Activated CD8-positive, alpha-beta T cell treated with anti-CD3 and anti-CD28 coated beads for 36 hours (primary cell): Measurements from ENCODE around the gene C2orf76. TPM values are rescaled to one million over a fixed set of nuclear protein-coding genes. Genes with fewer than 3 reads are reported as not detected.
A peak's percentile ranks its signal among the peaks of the same experiment; 100 is the strongest.

ENCODE experiments used
- ATAC-seq: fragments of 200-7000 bp; cut with Tn5 transposase; one replicate; pipeline ENCODE4 v1.10.0; 2021; ENCODE audit warnings: mild to moderate bottlenecking, moderate library complexity
- CTCF ChIA-PET: fragments of 350-600 bp; sonication (Branson Sonifier 250); formaldehyde crosslinking; loops from one replicate; lab custom pipeline; 2021; ENCODE audit warnings: antibody characterized with exemption; lab: Charles Lee
- POLR2A ChIA-PET: fragments of 350-600 bp; sonication (Branson Sonifier 250); formaldehyde crosslinking; loops from one replicate; lab custom pipeline; 2021; ENCODE audit warnings: antibody characterized with exemption; lab: Charles Lee
- DNase-seq: peaks from one replicate; pipeline ENCODE4 v3.0.0-alpha.2; 2020
- H3K27ac Mint-ChIP-seq: one replicate; pipeline ENCODE4 v1.8.0; 2021; ENCODE audit warnings: mild to moderate bottlenecking, mixed read lengths
- H3K27me3 Mint-ChIP-seq: one replicate; pipeline ENCODE4 v1.8.0; 2021; ENCODE audit warnings: mixed read lengths
- H3K36me3 Mint-ChIP-seq: one replicate; pipeline ENCODE4 v1.8.0; 2021; ENCODE audit warnings: low read depth, mixed read lengths
- H3K4me1 Mint-ChIP-seq: one replicate; pipeline ENCODE4 v1.8.0; 2021; ENCODE audit warnings: low read depth, mixed read lengths
- H3K4me3 Mint-ChIP-seq: one replicate; pipeline ENCODE4 v1.8.0; 2021; ENCODE audit warnings: mild to moderate bottlenecking, moderate library complexity, mixed read lengths
- H3K9me3 Mint-ChIP-seq: one replicate; pipeline ENCODE4 v1.8.0; 2021; ENCODE audit warnings: mixed read lengths
- intact Hi-C: fragments of 100-400 bp; cut with micrococcal nuclease; formaldehyde crosslinking; loops from one replicate; pipeline ENCODE4 v1.10.0; 2022
- total RNA-seq, 2 experiments: library from RNA; stranded (reverse); gene quantifications; one replicate each; pipeline ENCODE4 v1.2.3, GENCODE V29; 2021
- TF ChIP-seq, protein P1 (sequence below): fragments of 200-600 bp; IDR thresholded peaks from one replicate; pipeline ENCODE4 v1.8.0; 2022; ENCODE audit warnings: antibody characterized with exemption, mild to moderate bottlenecking

The C2orf76 gene
- total RNA-seq, 2 experiments from 2014 or later, result 9.6 to 11.5 TPM

DNA sequence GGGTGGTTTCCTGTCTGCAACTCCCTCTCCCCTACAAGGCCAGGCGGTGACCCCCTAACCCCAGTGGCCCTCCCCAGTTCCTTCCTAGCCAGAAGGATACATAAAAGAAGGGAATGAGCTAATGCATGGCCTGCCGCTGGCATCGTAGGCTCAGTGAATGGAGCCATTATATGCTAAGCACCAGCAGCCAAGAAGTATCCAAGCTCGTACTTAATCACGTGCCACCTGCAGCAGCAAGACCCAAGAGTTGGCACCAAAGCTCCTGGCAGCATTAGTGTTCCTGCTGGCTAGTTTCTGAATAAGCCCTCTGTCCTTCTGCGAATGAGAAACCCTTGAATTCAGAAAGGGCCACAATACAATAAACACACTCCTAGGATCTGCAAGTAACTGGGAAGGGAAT is 4.5 kb upstream of the C2orf76 start:
- intact Hi-C loops, result no loop called here

DNA sequence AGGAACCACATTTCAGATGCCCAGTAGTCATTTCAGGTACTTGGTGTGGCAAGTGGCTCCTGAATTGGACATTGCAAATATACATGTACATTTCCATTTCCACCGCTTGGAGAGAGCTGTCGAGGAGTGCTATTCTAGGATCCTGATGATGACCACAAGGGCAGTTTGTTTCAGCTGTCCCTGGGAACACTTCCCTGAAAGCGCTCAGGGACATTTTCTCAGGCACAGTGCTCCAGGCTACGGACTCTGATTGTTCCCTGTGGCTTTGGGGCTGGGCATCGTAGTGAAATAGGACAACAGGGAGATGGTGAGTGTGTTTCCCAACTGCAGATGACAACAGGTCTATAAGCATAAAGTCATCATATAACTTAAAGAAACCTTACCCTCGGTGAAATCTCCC is 3.2 kb upstream of the C2orf76 start:
- Mint-ChIP-seq H3K27ac (no peak overlapping the region), H3K36me3 (peaks cover 72% of the 10 kb centered on the region), H3K4me1 (peaks cover 27% of the 10 kb centered on the region), H3K9me3 (peaks cover 7% of the 10 kb centered on the region), H3K4me3 (no peak overlapping the region), H3K27me3 (no peaks in the 10 kb centered on the region)
- no peak for DNase-seq
- TF ChIP-seq, protein P1, sequence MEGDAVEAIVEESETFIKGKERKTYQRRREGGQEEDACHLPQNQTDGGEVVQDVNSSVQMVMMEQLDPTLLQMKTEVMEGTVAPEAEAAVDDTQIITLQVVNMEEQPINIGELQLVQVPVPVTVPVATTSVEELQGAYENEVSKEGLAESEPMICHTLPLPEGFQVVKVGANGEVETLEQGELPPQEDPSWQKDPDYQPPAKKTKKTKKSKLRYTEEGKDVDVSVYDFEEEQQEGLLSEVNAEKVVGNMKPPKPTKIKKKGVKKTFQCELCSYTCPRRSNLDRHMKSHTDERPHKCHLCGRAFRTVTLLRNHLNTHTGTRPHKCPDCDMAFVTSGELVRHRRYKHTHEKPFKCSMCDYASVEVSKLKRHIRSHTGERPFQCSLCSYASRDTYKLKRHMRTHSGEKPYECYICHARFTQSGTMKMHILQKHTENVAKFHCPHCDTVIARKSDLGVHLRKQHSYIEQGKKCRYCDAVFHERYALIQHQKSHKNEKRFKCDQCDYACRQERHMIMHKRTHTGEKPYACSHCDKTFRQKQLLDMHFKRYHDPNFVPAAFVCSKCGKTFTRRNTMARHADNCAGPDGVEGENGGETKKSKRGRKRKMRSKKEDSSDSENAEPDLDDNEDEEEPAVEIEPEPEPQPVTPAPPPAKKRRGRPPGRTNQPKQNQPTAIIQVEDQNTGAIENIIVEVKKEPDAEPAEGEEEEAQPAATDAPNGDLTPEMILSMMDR, result no peak
- intact Hi-C loops, result no loop called here
- CTCF ChIA-PET, result no interaction called here
- POLR2A ChIA-PET, result no interaction called here
- no peak for ATAC-seq

More for the DNA sequence above, 4.5 kb upstream of the C2orf76 start:
- no peaks in the 10 kb centered on the region for H3K27me3 Mint-ChIP-seq
- H3K4me1 Mint-ChIP-seq, result peaks cover 16% of the 10 kb centered on the region
- TF ChIP-seq, protein P1, result no peak
- ATAC-seq (no peak), DNase-seq (no peak)
- H3K4me3 Mint-ChIP-seq, result no peak overlapping the region
- no peak overlapping the region for H3K27ac Mint-ChIP-seq
- CTCF ChIA-PET, result no interaction called here
- POLR2A ChIA-PET, result no interaction called here
- peaks cover 71% of the 10 kb centered on the region for H3K36me3 Mint-ChIP-seq
- H3K9me3 Mint-ChIP-seq, result peaks cover 7% of the 10 kb centered on the region

DNA sequence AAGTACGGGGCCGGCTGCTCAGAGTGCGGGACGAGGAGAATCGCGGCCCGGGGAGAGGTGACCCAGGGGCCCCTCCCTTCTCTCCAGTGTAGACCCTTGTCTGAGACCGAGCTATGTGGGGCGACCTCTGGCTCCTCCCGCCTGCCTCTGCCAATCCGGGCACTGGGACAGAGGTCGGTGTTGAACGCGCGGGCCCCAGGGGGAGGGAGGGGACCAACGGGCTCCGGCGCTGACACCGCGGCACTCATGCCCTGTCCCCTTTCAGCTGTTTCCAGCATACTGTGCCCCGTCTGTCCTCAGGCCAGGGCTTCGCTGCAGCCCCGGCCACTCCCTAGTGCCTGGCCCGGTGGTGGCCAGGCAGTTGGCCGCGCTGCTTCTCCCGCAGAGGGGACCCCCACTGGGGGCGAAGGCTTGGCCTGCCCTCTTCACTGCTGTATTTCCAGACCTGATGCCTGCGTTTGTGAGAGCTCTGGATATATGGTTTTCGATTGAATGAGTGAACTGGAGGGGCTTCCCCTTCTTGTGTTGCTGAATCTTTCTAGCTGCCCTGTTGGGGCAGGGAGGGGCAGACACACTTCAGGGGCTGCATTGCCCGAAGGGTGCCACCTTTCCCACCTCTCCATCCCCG is 952 bp upstream of the C2orf76 start:
- Mint-ChIP-seq H3K27ac (peak overlapping the region; percentile 100), H3K4me1 (peaks cover 45% of the 10 kb centered on the region), H3K9me3 (no peaks in the 10 kb centered on the region), H3K4me3 (peak overlapping the region; percentile 100), H3K36me3 (peaks cover 49% of the 10 kb centered on the region), H3K27me3 (no peaks in the 10 kb centered on the region)
- POLR2A ChIA-PET, result interaction anchor here (0.7 to 2.7 kb wide), 9 partner anchors 8 to 99 kb away, joined by 3 to 12 read pairs (median 4); no protein-coding TSS in a partner anchor
- TF ChIP-seq, protein P1, result no peak
- peak; percentile 72 for DNase-seq
- intact Hi-C loops, result no loop called here
- CTCF ChIA-PET, result no interaction called here
- peak; percentile 57 for ATAC-seq

DNA sequence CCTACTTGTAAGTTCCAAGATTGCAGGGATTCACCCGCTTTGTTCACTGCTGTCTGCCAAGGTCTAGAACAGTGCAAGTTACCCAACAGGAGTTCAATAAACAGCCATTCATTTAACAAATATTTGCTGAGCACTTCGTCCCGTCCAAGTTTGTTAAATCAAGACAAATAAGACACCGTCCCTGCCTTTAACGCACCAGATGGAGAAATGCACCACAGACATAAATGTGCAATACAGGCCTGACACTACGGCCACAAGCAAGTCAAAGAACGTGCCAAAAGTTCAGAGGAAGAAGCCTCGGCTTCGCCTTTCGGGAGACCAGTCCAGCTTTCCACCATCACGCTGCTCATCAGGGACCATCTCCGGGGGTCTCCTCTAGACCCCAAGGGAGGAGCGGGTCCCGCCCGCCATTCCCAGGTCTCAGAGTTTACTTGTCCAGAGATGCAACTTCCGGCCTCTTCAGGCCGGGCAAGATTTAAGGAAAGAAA is 429 bp downstream of the C2orf76 start:
- ChIA-PET CTCF (no interaction called here), POLR2A (interaction anchor here (1.0 to 2.7 kb wide), 6 partner anchors 10 to 313 kb away, joined by 3 to 12 read pairs (median 4); partner anchors contain the start of gene TMEM177)
- TF ChIP-seq, protein P1, result no peak
- DNase-seq (peak; percentile 13), ATAC-seq (no peak)
- H3K36me3 Mint-ChIP-seq, result peaks cover 36% of the 10 kb centered on the region
- peak overlapping the region; percentile 100 for H3K4me3 Mint-ChIP-seq
- no peaks in the 10 kb centered on the region for H3K9me3 Mint-ChIP-seq
- peak overlapping the region; percentile 100 for H3K27ac Mint-ChIP-seq
- peaks cover 50% of the 10 kb centered on the region for H3K4me1 Mint-ChIP-seq
- intact Hi-C loops, result no loop called here
- no peaks in the 10 kb centered on the region for H3K27me3 Mint-ChIP-seq

DNA sequence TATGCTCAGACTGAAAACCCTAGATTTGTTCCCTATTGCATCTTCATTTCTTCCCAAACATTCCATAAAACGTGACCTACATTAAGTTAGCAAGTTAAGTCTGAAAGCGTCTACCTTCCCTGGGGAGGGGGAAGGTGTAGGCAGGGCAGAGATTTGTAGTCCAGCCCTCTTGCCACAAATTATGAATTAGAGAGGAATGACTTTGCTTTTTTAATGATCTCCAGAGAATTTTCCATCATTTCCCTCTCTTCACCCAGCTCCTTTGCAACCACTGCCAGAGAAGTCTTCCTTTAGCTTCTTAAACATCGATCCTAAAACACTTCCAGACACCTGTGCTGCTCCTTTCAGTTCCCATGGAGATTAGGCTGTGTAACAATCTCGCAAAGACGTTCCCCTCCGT is 1.2 kb downstream of the C2orf76 start:
- TF ChIP-seq, protein P1, result no peak
- POLR2A ChIA-PET, result interaction anchor here (1.0 kb wide), 1 partner anchor 313 kb away, joined by 3 read pairs; the partner anchor contains the start of gene TMEM177
- H3K9me3 Mint-ChIP-seq, result no peaks in the 10 kb centered on the region
- intact Hi-C loops, result no loop called here
- CTCF ChIA-PET, result no interaction called here
- DNase-seq (no peak), ATAC-seq (no peak)
- peak overlapping the region; percentile 100 for H3K27ac Mint-ChIP-seq
- peaks cover 50% of the 10 kb centered on the region for H3K4me1 Mint-ChIP-seq
- peaks cover 28% of the 10 kb centered on the region for H3K36me3 Mint-ChIP-seq
- no peaks in the 10 kb centered on the region for H3K27me3 Mint-ChIP-seq
- peak overlapping the region; percentile 100 for H3K4me3 Mint-ChIP-seq
